GM12878 (cell line): ENCODE results near the gene CDK11B. TPM values are rescaled to one million over a fixed set of nuclear protein-coding genes. Genes with fewer than 3 reads are reported as not detected.

Source experiments
- ATAC-seq: fragments of 200-7000 bp; cut with Tn5 transposase; 3 replicates; pipeline ENCODE4 v1.9.1; 2020; ENCODE audit warnings: mild to moderate bottlenecking, moderate library complexity
- BruUV-seq: library from RNA; stranded (reverse); fragments of 400-500 nt; replicated peaks from 2 replicates; lab custom pipeline; 2021; lab: Mats Ljungman, UMichigan
- CTCF ChIA-PET: fragments of 300-600 bp; sonication (Branson Sonifier 250); formaldehyde crosslinking; extraction: SDS; loops from one replicate; lab custom pipeline; 2021; ENCODE audit warnings: inconsistent platforms; lab: Yijun Ruan, JAX
- POLR2A ChIA-PET: fragments of 350-600 bp; formaldehyde crosslinking; extraction: SDS; loops from one replicate; lab custom pipeline; 2021; ENCODE audit warnings: inconsistent platforms; lab: Charles Lee
- RAD21 ChIA-PET: fragments of 300-600 bp; sonication (Branson Sonifier 250); formaldehyde crosslinking; loops from one replicate; lab custom pipeline; 2023; ENCODE audit warnings: antibody characterized with exemption; ENCODE audit not compliant: unreplicated experiment; lab: Charles Lee
- SMC1A ChIA-PET: fragments of 300-600 bp; sonication (Branson Sonifier 250); formaldehyde crosslinking; loops from one replicate; lab custom pipeline; 2023; ENCODE audit not compliant: unreplicated experiment, uncharacterized antibody; lab: Charles Lee
- DNase-seq: peaks from one replicate; pipeline ENCODE4 v3.0.0-alpha.2; 2011; ENCODE audit warnings: low read depth, low spot score
- FAIRE-seq: peaks from 3 replicates; lab custom pipeline; 2011; peaks lifted over from hg19 to GRCh38; lab: Jason Lieb, UNC
- H2AFZ ChIP-seq: 2 replicates; pipeline ENCODE4 v1.6.0; 2011; ENCODE audit warnings: low read depth, low read length, control low read depth; ENCODE audit not compliant: control insufficient read depth
- H3K27ac ChIP-seq: 2 replicates; pipeline ENCODE4 v1.5.1; 2011; ENCODE audit warnings: control low read depth; ENCODE audit not compliant: control insufficient read depth, insufficient read depth
- H3K27me3 ChIP-seq, 2 experiments: replicated peaks in 1 of 2; 2 replicates each; pipeline versions ENCODE4 v1.6.0 to v1.6.1; 2011; ENCODE audit warnings: low read length in 1 of 2; ENCODE audit not compliant: control insufficient read depth in 2 of 2, insufficient read depth in 2 of 2
- H3K36me3 ChIP-seq, 2 experiments: 2 replicates each; pipeline ENCODE4 v1.5.1; 2011; ENCODE audit warnings: low read length in 1 of 2; ENCODE audit not compliant: control insufficient read depth in 2 of 2, insufficient read depth in 2 of 2
- H3K4me1 ChIP-seq: 2 replicates; pipeline ENCODE4 v1.6.1; 2011; ENCODE audit warnings: mild to moderate bottlenecking, low read length, moderate library complexity, mixed read lengths; ENCODE audit not compliant: control insufficient read depth, insufficient read depth
- H3K4me2 ChIP-seq: 2 replicates; pipeline ENCODE4 v1.6.0; 2011; ENCODE audit warnings: control low read depth; ENCODE audit not compliant: control insufficient read depth, insufficient read depth
- H3K4me3 ChIP-seq: fragments of 200-600 bp; sonication (generic); 2 replicates; pipeline ENCODE4 v1.5.1; 2016
- H3K79me2 ChIP-seq: 2 replicates; pipeline ENCODE4 v1.6.0; 2011; ENCODE audit warnings: low read length; ENCODE audit not compliant: control insufficient read depth, insufficient read depth
- H3K9ac ChIP-seq: 2 replicates; pipeline ENCODE4 v1.8.0; 2011; ENCODE audit warnings: low read length, control low read depth, mixed read lengths; ENCODE audit not compliant: control insufficient read depth, insufficient read depth
- H3K9me3 ChIP-seq: replicated peaks from 3 replicates; pipeline ENCODE4 v1.5.1; 2011; ENCODE audit warnings: mild to moderate bottlenecking, low read length; ENCODE audit not compliant: control insufficient read depth, insufficient read depth
- H4K20me1 ChIP-seq: 2 replicates; pipeline ENCODE4 v1.6.0; 2011; ENCODE audit not compliant: control insufficient read depth, insufficient read depth
- BACH1 ChIP-seq: fragments of 450-650 bp; IDR thresholded peaks from 2 replicates; pipeline ENCODE4 v1.6.1; 2017; ENCODE audit warnings: mild to moderate bottlenecking, borderline replicate concordance
- EGR1 ChIP-seq, 2 experiments: IDR thresholded peaks; 1 replicate in 1 of 2; 2 replicates in 1 of 2; pipeline ENCODE4 v1.6.1; 2011 to 2012; ENCODE audit warnings: low read depth in 2 of 2, low read length in 2 of 2, borderline replicate concordance in 1 of 2, mild to moderate bottlenecking in 1 of 2, moderate library complexity in 1 of 2
- SUZ12 ChIP-seq: fragments of 200-600 bp; sonication (generic); IDR thresholded peaks from one replicate; pipeline ENCODE4 v1.6.1; 2018; ENCODE audit warnings: antibody characterized with exemption, mild to moderate bottlenecking; ENCODE audit not compliant: unreplicated experiment
- ZSCAN29 ChIP-seq: fragments of 450-650 bp; IDR thresholded peaks from 2 replicates; pipeline ENCODE4 v1.6.1; 2017; ENCODE audit warnings: mild to moderate bottlenecking, moderate library complexity
- WGBS: methylation state at CpG from one replicate; pipeline ENCODE4 v1.1.6; 2016; ENCODE audit warnings: low lambda C conversion rate; ENCODE audit not compliant: insufficient replicate concordance, insufficient coverage; ENCODE audit errors: missing lambda C conversion rate; 5-methylcytosine and 5-hydroxymethylcytosine counted together
- in situ Hi-C: fragments of 300-500 bp; cut with MboI; formaldehyde crosslinking; loops from 9 replicates; pipeline ENCODE4 v1.14.3; 2018; ENCODE audit warnings: mixed read lengths
- intact Hi-C: fragments of 100-400 bp; cut with micrococcal nuclease; formaldehyde crosslinking; loops from one replicate; pipeline ENCODE4 v1.14.2; 2022; ENCODE audit not compliant: unreplicated experiment
- polyA plus RNA-seq, 11 experiments: library from polyadenylated mRNA; depleted of rRNA in 4 of 11; unstranded in 6 of 11; stranded (reverse) in 5 of 11; fragments of >200 nt; fragmentation: Nextera tagmentation in 4 of 11; fragmentation: Illumina TruSeq in 1 of 11; extraction: Ambion mirVana in 4 of 11; extraction: Trizol in 1 of 11; gene quantifications; 1 replicate in 1 of 11; 2 replicates in 10 of 11; pipeline versions ENCODE4 v1.2.1 to v1.2.3, GENCODE V29; 2011 to 2016; ENCODE audit warnings: inconsistent platforms in 2 of 11, missing spikeins in 2 of 11, low read depth in 1 of 11
- total RNA-seq, 4 experiments: library from RNA; depleted of rRNA in 3 of 4; stranded (reverse); fragments of >200 nt in 3 of 4; fragmentation: Illumina TruSeq in 1 of 4; extraction: Trizol in 1 of 4; gene quantifications; 2 replicates each; pipeline versions ENCODE4 v1.2.1 to v1.2.3, GENCODE V29; 2013 to 2021
- TF ChIP-seq, protein P1 (sequence below): fragments of 450-650 bp; IDR thresholded peaks from 2 replicates; pipeline ENCODE4 v1.6.1; 2016; ENCODE audit warnings: mild to moderate bottlenecking, moderate library complexity, borderline replicate concordance
- TF ChIP-seq, protein P2 (sequence below): IDR thresholded peaks from 2 replicates; pipeline ENCODE4 v1.6.1; 2011; ENCODE audit warnings: mild to moderate bottlenecking, low read depth, low read length, moderate library complexity; ENCODE audit not compliant: insufficient replicate concordance
- TF ChIP-seq, protein P3 (sequence below): IDR thresholded peaks from 2 replicates; pipeline ENCODE4 v1.6.1; 2011; ENCODE audit warnings: low read depth, mild to moderate bottlenecking, low read length, moderate library complexity, borderline replicate concordance; ENCODE audit errors: extremely low read depth

Gene CDK11B
- total and polyA plus RNA-seq, 10 of the 15 experiments (the other 5 are each of a cell fraction or from before 2014, with no cell fraction given): 3.2 to 30.9 (median 18.0) TPM

DNA sequence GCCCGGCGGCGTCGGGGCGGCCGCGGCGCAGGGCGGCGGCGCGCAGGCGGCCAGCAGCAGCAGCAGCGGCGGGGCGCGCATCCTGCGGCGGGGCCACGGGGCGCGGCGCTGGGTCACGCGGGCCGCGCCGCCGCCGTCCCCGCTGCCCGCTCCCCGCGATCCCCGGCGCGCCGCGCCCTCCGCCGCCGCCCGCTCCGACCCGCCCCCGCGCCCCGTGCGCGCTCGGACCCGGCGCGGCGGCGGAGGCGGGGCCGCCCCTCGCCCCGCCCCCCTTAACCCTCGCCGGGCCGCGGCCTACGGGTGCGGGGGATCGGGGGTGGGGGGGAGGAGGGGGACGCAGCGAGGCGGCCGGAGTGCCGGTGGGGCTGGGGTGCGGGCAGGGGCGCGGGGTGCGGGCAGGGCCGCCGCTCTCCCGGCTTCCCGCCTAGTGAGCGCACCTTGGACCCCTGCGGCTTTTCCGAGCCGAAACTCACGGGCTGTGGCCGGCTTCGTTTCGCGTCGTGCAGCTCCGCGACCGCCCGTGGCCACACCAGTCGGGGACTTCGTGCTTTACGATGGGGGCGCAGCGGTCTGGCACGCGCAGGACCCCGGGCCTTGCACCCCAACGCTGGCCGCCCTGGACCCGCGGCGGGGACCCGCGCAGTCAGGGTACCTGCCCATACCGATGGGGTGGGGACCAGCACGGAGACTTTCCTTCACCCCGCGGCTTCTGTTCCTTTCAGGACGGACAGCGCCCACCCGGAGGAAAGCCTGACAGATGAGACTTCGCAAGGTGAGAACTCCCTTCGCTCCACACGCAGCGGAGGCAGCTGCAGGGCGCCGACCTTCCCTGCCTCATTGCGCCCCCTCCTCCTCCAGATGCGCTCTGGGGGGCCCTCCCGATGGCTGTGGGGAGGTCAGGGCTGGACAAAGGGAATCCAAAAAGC lies 58.6 kb downstream of the CDK11B start, which contains the start of gene FNDC10:
TSS of gene FNDC10 (minus strand) at position 201 of the 926 bp plus-strand sequence. CDS start at position 81, 120 bp downstream.
- in situ Hi-C loops (no loop called here), intact Hi-C loops (no loop called here)
- FAIRE-seq (no peak), DNase-seq (no peak)
- peak within 1 kb of the TSS; percentile 23 for H2AFZ ChIP-seq
- CTCF ChIA-PET: no interaction called here
- peak within 1 kb of the TSS; percentile 48 for H3K4me2 ChIP-seq
- RAD21 ChIA-PET: no interaction called here
- WGBS: 45% methylated on average over 49 of the region's 125 CpGs
- no peaks in the 10 kb centered on the region for H3K79me2 ChIP-seq
- no peaks in the 10 kb centered on the region for H4K20me1 ChIP-seq
- H3K9me3 ChIP-seq: no peaks in the 10 kb centered on the region
- no peak within 1 kb of the TSS for H3K27ac ChIP-seq
- H3K9ac ChIP-seq: no peak within 1 kb of the TSS
- H3K4me1 ChIP-seq: peaks cover 40% of the 10 kb centered on the region
- no peak for TF ChIP-seq SUZ12
- TF ChIP-seq, protein P1, sequence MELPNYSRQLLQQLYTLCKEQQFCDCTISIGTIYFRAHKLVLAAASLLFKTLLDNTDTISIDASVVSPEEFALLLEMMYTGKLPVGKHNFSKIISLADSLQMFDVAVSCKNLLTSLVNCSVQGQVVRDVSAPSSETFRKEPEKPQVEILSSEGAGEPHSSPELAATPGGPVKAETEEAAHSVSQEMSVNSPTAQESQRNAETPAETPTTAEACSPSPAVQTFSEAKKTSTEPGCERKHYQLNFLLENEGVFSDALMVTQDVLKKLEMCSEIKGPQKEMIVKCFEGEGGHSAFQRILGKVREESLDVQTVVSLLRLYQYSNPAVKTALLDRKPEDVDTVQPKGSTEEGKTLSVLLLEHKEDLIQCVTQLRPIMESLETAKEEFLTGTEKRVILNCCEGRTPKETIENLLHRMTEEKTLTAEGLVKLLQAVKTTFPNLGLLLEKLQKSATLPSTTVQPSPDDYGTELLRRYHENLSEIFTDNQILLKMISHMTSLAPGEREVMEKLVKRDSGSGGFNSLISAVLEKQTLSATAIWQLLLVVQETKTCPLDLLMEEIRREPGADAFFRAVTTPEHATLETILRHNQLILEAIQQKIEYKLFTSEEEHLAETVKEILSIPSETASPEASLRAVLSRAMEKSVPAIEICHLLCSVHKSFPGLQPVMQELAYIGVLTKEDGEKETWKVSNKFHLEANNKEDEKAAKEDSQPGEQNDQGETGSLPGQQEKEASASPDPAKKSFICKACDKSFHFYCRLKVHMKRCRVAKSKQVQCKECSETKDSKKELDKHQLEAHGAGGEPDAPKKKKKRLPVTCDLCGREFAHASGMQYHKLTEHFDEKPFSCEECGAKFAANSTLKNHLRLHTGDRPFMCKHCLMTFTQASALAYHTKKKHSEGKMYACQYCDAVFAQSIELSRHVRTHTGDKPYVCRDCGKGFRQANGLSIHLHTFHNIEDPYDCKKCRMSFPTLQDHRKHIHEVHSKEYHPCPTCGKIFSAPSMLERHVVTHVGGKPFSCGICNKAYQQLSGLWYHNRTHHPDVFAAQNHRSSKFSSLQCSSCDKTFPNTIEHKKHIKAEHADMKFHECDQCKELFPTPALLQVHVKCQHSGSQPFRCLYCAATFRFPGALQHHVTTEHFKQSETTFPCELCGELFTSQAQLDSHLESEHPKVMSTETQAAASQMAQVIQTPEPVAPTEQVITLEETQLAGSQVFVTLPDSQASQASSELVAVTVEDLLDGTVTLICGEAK: no peak
- TF ChIP-seq, protein P2, sequence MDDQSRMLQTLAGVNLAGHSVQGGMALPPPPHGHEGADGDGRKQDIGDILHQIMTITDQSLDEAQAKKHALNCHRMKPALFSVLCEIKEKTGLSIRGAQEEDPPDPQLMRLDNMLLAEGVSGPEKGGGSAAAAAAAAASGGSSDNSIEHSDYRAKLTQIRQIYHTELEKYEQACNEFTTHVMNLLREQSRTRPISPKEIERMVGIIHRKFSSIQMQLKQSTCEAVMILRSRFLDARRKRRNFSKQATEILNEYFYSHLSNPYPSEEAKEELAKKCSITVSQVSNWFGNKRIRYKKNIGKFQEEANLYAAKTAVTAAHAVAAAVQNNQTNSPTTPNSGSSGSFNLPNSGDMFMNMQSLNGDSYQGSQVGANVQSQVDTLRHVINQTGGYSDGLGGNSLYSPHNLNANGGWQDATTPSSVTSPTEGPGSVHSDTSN: no peak
- no peak for TF ChIP-seq ZSCAN29
- TF ChIP-seq, protein P3, sequence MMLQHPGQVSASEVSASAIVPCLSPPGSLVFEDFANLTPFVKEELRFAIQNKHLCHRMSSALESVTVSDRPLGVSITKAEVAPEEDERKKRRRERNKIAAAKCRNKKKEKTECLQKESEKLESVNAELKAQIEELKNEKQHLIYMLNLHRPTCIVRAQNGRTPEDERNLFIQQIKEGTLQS: no peak
- no peak for TF ChIP-seq BACH1
- TF ChIP-seq EGR1 (IDR thresholded peaks at IDR 0.05; ENCODE audit: borderline replicate concordance in 1 of 2, low read depth in 2 of 2, low read length in 2 of 2): peak in 1 of 2 experiments; percentile 38; a peak in 1 of 3 replicates
- TF ChIP-seq, all 136 proteins: peak for 1
- ATAC-seq: no peak
- BruUV-seq: no TSS peak
- Histone ChIP-seq H3K36me3 (no peaks in the 10 kb centered on the region), H3K27me3 (peaks cover 0 to 2% of the 10 kb centered on the region in 2 experiments; a peak in 2 of 4 replicates), H3K4me3 (no peak within 1 kb of the TSS)
- ChIA-PET POLR2A (no interaction called here), SMC1A (no interaction called here)
